SH-SY5Y (cell line): Measurements from ENCODE around the gene STMP1.

Experiments
- GATA2 ChIP-seq: IDR thresholded peaks from 2 replicates; pipeline ENCODE4 v1.6.1; 2011; ENCODE audit warnings: mild to moderate bottlenecking, low read depth, low read length
- GATA3 ChIP-seq: IDR thresholded peaks from 2 replicates; pipeline ENCODE4 v1.6.1; 2011; ENCODE audit warnings: low read depth, mild to moderate bottlenecking, low read length, moderate library complexity

- TF ChIP-seq GATA2 (no peak), GATA3 (no peak)
Measured at GRCh38 chr7:135709508-135709907, 47.2 kb downstream of the STMP1 start.
